Activated CD4-positive, alpha-beta memory T cell treated with anti-CD3 and anti-CD28 coated beads, Interleukin-2, amount 10 ng/mL, durations not matched to agents 7 days and 5 days (primary cell): ENCODE results near the gene VSIG8. TPM values are rescaled to one million over a fixed set of nuclear protein-coding genes. Genes with fewer than 3 reads are reported as not detected.

Experiments used
- CTCF ChIA-PET: fragments of 350-600 bp; sonication (Branson Sonifier 250); formaldehyde crosslinking; loops from one replicate; lab custom pipeline; 2021; ENCODE audit warnings: antibody characterized with exemption, inconsistent platforms; lab: Charles Lee
- POLR2A ChIA-PET: fragments of 350-600 bp; sonication (Branson Sonifier 250); formaldehyde crosslinking; loops from one replicate; lab custom pipeline; 2021; ENCODE audit warnings: antibody characterized with exemption; lab: Charles Lee
- DNase-seq: peaks from one replicate; pipeline ENCODE4 v3.0.0-alpha.2; 2020
- H3K27ac Mint-ChIP-seq: one replicate; pipeline ENCODE4 v1.8.0; 2021; ENCODE audit warnings: mild to moderate bottlenecking, mixed read lengths
- H3K27me3 Mint-ChIP-seq: one replicate; pipeline ENCODE4 v1.8.0; 2021; ENCODE audit warnings: mixed read lengths
- H3K36me3 Mint-ChIP-seq: one replicate; pipeline ENCODE4 v1.8.0; 2021; ENCODE audit warnings: low read depth, mixed read lengths
- H3K4me1 Mint-ChIP-seq: one replicate; pipeline ENCODE4 v1.8.0; 2021; ENCODE audit warnings: mixed read lengths
- H3K4me3 Mint-ChIP-seq: one replicate; pipeline ENCODE4 v1.8.0; 2021; ENCODE audit warnings: mild to moderate bottlenecking, mixed read lengths
- H3K9me3 Mint-ChIP-seq: one replicate; pipeline ENCODE4 v1.8.0; 2021; ENCODE audit warnings: mixed read lengths
- total RNA-seq, 2 experiments: library from RNA; stranded (reverse); gene quantifications; one replicate each; pipeline ENCODE4 v1.2.3, GENCODE V29; 2021

Gene VSIG8
- total RNA-seq, 2 experiments from 2014 or later = not detected

- Mint-ChIP-seq H3K4me3 (no peak overlapping the region), H3K27me3 (peaks cover 7% of the 10 kb centered on the region), H3K36me3 (no peaks in the 10 kb centered on the region), H3K27ac (no peak overlapping the region), H3K4me1 (peaks cover 5% of the 10 kb centered on the region), H3K9me3 (no peaks in the 10 kb centered on the region)
- ChIA-PET CTCF (interaction anchor here (1.2 kb wide), 1 partner anchor 219 kb away, joined by 4 read pairs; no protein-coding TSS in a partner anchor), POLR2A (no interaction called here)
- no peak for DNase-seq
Observed at GRCh38 chr1:159866905-159867663, 4.6 kb upstream of the VSIG8 start.

- ChIA-PET POLR2A (no interaction called here), CTCF (interaction anchor here (1.2 kb wide), 1 partner anchor 220 kb away, joined by 4 read pairs; no protein-coding TSS in a partner anchor)
- H3K36me3 Mint-ChIP-seq = no peaks in the 10 kb centered on the region
Observed at GRCh38 chr1:159866066-159866465, 3.6 kb upstream of the VSIG8 start.

GRCh38 chr1:159864262-159864661 lies 1.8 kb upstream of the VSIG8 start:
- Mint-ChIP-seq H3K27ac (no peak overlapping the region), H3K9me3 (no peaks in the 10 kb centered on the region), H3K4me1 (peaks cover 5% of the 10 kb centered on the region), H3K4me3 (no peak overlapping the region), H3K36me3 (no peaks in the 10 kb centered on the region), H3K27me3 (peaks cover 7% of the 10 kb centered on the region)
- DNase-seq = no peak
- ChIA-PET CTCF (no interaction called here), POLR2A (no interaction called here)

More at GRCh38 chr1:159866066-159866465, 3.6 kb upstream of the VSIG8 start:
- Mint-ChIP-seq H3K27ac (no peak overlapping the region), H3K4me3 (no peak overlapping the region), H3K9me3 (no peaks in the 10 kb centered on the region), H3K27me3 (peaks cover 7% of the 10 kb centered on the region), H3K4me1 (peaks cover 5% of the 10 kb centered on the region)
- DNase-seq = no peak

DNA sequence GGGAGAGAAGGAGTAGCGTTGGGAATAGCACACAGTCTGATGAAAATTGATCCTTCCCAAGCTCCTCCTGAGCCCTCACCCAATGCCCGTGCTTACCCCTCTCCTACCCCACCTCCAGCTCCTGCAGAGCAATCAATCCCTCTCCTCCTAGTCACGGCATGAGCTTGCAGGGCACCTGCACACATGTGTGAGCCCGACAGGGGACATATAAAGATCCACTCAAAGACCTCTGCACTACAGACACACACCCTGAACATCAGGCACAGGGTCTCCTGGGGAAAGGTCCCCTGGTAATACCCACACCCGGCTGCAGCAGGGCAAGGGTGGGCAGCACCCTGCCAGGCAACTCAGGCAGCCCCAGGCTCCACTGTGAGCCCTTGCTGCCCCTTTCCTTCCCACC lies 426 bp downstream of the VSIG8 start:
- no peak overlapping the region for H3K27ac Mint-ChIP-seq
- no peak for DNase-seq
- peaks cover 6% of the 10 kb centered on the region for H3K27me3 Mint-ChIP-seq
- no peak overlapping the region for H3K4me3 Mint-ChIP-seq
- H3K4me1 Mint-ChIP-seq = no peaks in the 10 kb centered on the region
- H3K36me3 Mint-ChIP-seq = no peaks in the 10 kb centered on the region
- no peaks in the 10 kb centered on the region for H3K9me3 Mint-ChIP-seq
- POLR2A ChIA-PET = no interaction called here
- CTCF ChIA-PET = interaction anchor here (0.5 kb wide), 1 partner anchor 1496 kb away, joined by 3 read pairs; no protein-coding TSS in a partner anchor

GRCh38 chr1:159861218-159861617 lies 1.2 kb downstream of the VSIG8 start:
- ChIA-PET CTCF (no interaction called here), POLR2A (no interaction called here)
- Mint-ChIP-seq H3K4me3 (no peak overlapping the region), H3K27me3 (peaks cover 2% of the 10 kb centered on the region), H3K36me3 (no peaks in the 10 kb centered on the region), H3K9me3 (no peaks in the 10 kb centered on the region), H3K27ac (no peak overlapping the region), H3K4me1 (no peaks in the 10 kb centered on the region)
- DNase-seq = no peak

DNA sequence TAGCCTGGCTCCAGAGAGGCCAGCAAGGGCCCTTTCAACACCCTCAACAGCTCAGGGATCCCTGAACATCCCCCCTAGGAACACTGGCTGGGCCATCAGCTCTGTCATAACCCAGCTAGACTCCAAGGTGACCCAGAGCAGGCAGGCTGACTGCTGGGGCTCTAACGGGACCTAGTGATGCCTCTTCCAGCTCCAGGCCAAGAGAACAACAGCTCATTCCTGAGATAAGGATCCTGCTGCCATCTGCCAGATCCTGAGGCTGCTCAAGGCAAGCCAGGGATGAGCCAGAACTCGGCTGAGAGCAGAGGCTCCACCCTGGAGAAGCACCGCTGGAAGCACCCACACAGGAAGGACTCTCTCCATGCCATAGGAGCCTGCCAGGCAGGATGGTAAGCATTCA lies 2.0 kb downstream of the VSIG8 start:
- ChIA-PET CTCF (no interaction called here), POLR2A (no interaction called here)
- no peaks in the 10 kb centered on the region for H3K36me3 Mint-ChIP-seq
- H3K4me3 Mint-ChIP-seq = no peak overlapping the region
- H3K9me3 Mint-ChIP-seq = no peaks in the 10 kb centered on the region
- peaks cover 2% of the 10 kb centered on the region for H3K27me3 Mint-ChIP-seq
- H3K27ac Mint-ChIP-seq = no peak overlapping the region
- DNase-seq = no peak
- H3K4me1 Mint-ChIP-seq = no peaks in the 10 kb centered on the region

- H3K27ac Mint-ChIP-seq = no peak overlapping the region
Observed at GRCh38 chr1:159859767-159860322, 2.6 kb downstream of the VSIG8 start.

GRCh38 chr1:159857889-159858288 lies 4.6 kb downstream of the VSIG8 start:
- no peak overlapping the region for H3K4me3 Mint-ChIP-seq

More at GRCh38 chr1:159859767-159860322, 2.6 kb downstream of the VSIG8 start:
- H3K36me3 Mint-ChIP-seq = no peaks in the 10 kb centered on the region
- peaks cover 2% of the 10 kb centered on the region for H3K27me3 Mint-ChIP-seq
- H3K9me3 Mint-ChIP-seq = no peaks in the 10 kb centered on the region
- DNase-seq = no peak
- ChIA-PET CTCF (no interaction called here), POLR2A (no interaction called here)
- no peak overlapping the region for H3K4me3 Mint-ChIP-seq
- peaks cover 4% of the 10 kb centered on the region for H3K4me1 Mint-ChIP-seq

DNA sequence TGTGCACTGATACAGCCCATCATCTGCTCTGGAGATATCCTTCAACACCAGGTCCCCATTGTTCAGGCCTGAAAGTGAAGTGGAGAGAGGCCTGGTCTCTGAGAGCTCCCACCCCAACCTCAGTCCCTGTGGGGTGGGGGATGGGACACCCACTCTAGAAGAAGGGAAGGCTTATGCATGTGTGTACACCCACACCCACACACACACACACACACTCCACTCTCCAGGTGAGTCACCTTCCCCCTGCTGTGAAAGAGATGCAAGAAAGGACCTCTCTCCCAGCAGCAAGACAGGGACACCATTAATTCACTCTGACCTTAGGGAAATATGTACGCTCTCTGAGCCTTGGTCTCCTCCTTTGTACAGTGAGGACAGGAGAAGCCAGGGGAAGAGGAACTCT lies 5.9 kb downstream of the VSIG8 start:
- Mint-ChIP-seq H3K27ac (no peak overlapping the region), H3K27me3 (no peaks in the 10 kb centered on the region), H3K9me3 (no peaks in the 10 kb centered on the region), H3K4me1 (peaks cover 10% of the 10 kb centered on the region), H3K36me3 (no peaks in the 10 kb centered on the region), H3K4me3 (peak overlapping the region; percentile 6)
- CTCF ChIA-PET = interaction anchor here (1.1 to 1.3 kb wide), 2 partner anchors 32 to 58 kb away, joined by 3 to 5 read pairs; no protein-coding TSS in a partner anchor
- POLR2A ChIA-PET = no interaction called here
- no peak for DNase-seq

More at GRCh38 chr1:159857889-159858288, 4.6 kb downstream of the VSIG8 start:
- Mint-ChIP-seq H3K36me3 (no peaks in the 10 kb centered on the region), H3K27me3 (no peaks in the 10 kb centered on the region), H3K4me1 (peaks cover 10% of the 10 kb centered on the region), H3K27ac (no peak overlapping the region), H3K9me3 (no peaks in the 10 kb centered on the region)
- no peak for DNase-seq
- POLR2A ChIA-PET = no interaction called here
- CTCF ChIA-PET = interaction anchor here (0.8 kb wide), 1 partner anchor 37 kb away, joined by 3 read pairs; no protein-coding TSS in a partner anchor

DNA sequence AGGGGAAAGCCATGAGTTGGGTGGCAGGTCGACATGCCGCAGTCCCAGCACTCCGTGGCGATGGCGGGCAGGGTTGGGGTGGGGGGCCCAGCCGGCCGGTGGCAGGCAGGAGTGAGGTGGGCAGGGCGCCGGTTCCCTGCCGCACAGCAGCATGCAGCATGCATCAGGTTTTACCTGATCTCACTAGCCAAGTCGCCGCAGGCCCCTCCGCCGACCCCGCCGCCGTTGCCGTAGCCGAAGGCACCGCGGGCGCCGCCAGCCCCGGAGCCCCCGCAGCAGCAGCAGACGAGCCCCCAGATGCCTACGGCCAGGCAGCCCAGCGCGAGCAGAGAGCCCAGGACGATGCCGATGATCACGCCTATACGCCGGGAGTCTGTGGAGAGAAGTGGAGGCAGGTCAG lies 6.7 kb downstream of the VSIG8 start:
- H3K4me3 Mint-ChIP-seq = peak overlapping the region; percentile 78

DNA sequence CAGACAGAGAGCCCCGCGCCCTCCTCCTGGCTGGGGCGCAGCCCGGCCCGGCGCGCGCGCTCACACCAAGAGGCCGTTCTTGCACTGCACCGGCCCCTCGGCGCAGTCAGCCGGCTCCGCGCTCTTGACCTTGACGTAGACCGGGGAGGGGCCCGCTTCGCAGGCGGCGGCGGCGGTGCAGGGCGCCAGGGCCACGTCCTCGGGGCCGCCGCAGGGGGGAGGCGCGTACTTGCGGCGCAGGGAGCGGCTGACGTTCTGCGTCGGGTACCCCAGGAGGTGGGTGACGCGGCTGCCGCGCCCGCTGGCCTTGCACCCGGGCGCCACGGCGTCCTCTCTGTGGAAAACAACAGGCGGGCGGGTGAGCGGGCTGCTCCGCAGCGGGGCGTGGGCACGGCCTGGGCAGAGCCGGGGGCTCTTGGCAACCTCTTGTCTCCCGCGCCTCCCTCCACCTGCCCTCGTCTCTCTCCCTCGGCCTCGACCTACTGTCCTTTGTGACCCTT lies 7.7 kb downstream of the VSIG8 start:
- CTCF ChIA-PET = interaction anchor here (1.1 to 4.5 kb wide), 2 partner anchors 35 to 56 kb away, joined by 5 to 21 read pairs; no protein-coding TSS in a partner anchor
- H3K36me3 Mint-ChIP-seq = no peaks in the 10 kb centered on the region
- no peaks in the 10 kb centered on the region for H3K9me3 Mint-ChIP-seq
- no peaks in the 10 kb centered on the region for H3K27me3 Mint-ChIP-seq
- POLR2A ChIA-PET = interaction anchor here (1.3 to 1.5 kb wide), 3 partner anchors 13 to 55 kb away, joined by 3 to 5 read pairs (median 4); partner anchors contain the start of gene SLAMF8
- DNase-seq = peak; percentile 82
- H3K4me1 Mint-ChIP-seq = peaks cover 10% of the 10 kb centered on the region
- peak overlapping the region; percentile 78 for H3K4me3 Mint-ChIP-seq
- peak overlapping the region; percentile 27 for H3K27ac Mint-ChIP-seq

More for the DNA sequence above, 6.7 kb downstream of the VSIG8 start:
- H3K9me3 Mint-ChIP-seq = no peaks in the 10 kb centered on the region
- H3K27me3 Mint-ChIP-seq = no peaks in the 10 kb centered on the region
- DNase-seq = no peak
- ChIA-PET CTCF (no interaction called here), POLR2A (no interaction called here)
- no peak overlapping the region for H3K27ac Mint-ChIP-seq
- no peaks in the 10 kb centered on the region for H3K36me3 Mint-ChIP-seq
- H3K4me1 Mint-ChIP-seq = peaks cover 10% of the 10 kb centered on the region

- Mint-ChIP-seq H3K9me3 (no peaks in the 10 kb centered on the region), H3K27me3 (no peaks in the 10 kb centered on the region), H3K36me3 (no peaks in the 10 kb centered on the region), H3K27ac (no peak overlapping the region), H3K4me1 (peaks cover 10% of the 10 kb centered on the region), H3K4me3 (peak overlapping the region; percentile 68)
- CTCF ChIA-PET = interaction anchor here (0.8 to 4.5 kb wide), 5 partner anchors 10 to 64 kb away, joined by 3 to 21 read pairs (median 5); partner anchors contain the start of gene SLAMF8
- POLR2A ChIA-PET = interaction anchor here (1.1 to 1.5 kb wide), 7 partner anchors 13 to 68 kb away, joined by 3 to 7 read pairs (median 4); partner anchors contain the start of gene SLAMF8
- no peak for DNase-seq
Observed at GRCh38 chr1:159854116-159854692, 8.3 kb downstream of the VSIG8 start.
